ENCODE data around the gene FAN1.

FAN1 gene

DNA sequence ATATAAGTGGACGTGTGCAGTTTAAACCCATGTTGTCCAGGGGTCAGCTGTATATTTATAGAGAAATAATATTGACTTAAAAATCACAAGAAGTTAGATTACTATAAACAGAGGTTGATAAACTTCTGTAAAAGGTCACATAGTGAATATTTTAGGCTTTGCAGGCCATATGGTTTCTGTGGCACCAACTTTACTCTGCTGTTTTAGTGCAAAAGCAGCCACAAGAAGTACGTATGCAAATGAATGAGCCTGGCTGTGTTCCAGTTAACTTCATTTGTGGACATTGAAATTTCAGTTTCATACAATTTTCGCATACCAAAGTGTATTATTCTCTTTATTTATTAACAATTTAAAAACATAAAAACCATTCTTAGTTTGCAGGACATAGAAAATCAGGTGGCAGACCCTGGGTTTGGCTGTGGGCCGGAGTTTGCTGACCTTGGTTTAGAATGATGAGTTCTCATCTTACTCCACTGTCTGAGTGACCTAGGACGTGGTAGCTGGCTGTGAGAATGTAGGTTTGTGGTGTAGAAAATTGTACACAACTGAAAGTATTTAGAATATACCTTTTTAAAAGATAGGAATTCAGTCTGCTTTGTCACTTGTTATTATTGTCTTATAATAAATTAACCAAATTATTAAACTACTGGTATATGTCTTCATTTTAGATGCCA is 16.3 kb downstream of the FAN1 start:
- no peak for DNase-seq (ENCODE audit: low read depth in 2 of 2, low spot score in 1 of 2)

DNA sequence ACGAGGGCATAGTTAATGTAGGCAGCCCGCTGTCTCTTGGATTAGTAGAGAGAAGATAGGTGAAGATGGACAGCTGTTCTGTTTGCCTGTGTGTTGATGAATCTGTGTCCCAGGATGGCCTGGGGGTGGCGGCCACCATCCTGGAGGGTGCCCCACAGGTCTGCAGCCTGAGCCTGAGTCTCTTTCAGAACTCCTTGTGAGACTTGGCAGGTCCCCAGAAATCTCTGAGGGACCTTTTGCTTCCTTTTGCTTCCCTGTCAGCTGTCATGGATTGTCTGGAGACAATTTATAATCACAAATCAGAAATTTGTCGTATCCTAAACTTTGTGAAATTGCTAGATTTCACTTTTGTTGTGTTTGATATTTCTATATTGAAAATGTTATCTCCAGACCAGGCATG is 17.4 kb downstream of the FAN1 start:
- DNase-seq (ENCODE audit: low read depth in 2 of 2, low spot score in 1 of 2): no peak

GRCh38 chr15:30921781-30922479 is 18.2 kb downstream of the FAN1 start:
- no peak for DNase-seq (ENCODE audit: low read depth in 2 of 2, low spot score in 1 of 2)

GRCh38 chr15:30922480-30923311 is 19.0 kb downstream of the FAN1 start:
- no peak for DNase-seq (ENCODE audit: low read depth in 2 of 2, low spot score in 1 of 2)

- DNase-seq (ENCODE audit: low read depth in 2 of 2, low spot score in 1 of 2): no peak
Measured at GRCh38 chr15:30923429-30923828, 19.7 kb downstream of the FAN1 start.

DNA sequence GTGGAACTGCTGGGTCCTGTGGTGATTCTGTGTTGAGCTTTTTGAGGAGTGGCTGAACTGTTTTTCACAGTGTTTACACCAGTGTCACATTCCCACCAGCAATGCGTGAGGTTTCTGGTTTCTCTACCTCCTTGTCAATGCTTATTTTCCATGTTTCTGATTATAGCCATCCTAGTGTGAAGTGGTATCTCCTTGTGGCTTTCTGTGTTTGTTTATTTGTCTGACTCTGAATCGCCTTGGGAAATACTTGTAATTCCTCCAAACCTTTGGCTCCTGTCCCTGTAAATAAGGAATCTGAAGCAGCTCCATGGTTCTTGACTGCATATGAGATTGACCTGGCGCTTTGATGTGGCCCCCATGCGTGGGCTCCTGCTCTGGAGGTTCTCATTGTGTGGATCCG is 20.6 kb downstream of the FAN1 start:
- DNase-seq (ENCODE audit: low read depth in 2 of 2, low spot score in 1 of 2): no peak

DNA sequence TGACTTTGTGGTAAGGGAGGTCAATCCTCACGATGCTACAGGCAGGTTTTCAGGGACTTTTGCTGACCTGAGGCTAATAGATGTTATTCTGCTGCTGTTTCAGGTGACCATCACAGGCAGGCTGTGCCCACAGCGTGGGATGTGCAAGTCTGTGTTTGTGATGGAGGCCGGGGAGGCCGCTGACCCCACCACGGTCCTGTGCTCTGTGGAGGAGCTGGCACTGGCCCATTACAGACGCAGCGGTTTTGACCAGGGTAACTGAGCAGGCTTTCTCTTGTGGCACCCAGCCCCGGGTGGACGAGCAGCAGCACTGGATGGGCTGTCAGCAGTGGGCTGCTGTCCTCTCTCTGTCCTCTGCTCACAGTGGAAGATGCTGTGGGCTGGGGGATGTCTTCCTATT is 22.0 kb downstream of the FAN1 start:
- DNase-seq (ENCODE audit: low read depth in 2 of 2, low spot score in 1 of 2): no peak

DNA sequence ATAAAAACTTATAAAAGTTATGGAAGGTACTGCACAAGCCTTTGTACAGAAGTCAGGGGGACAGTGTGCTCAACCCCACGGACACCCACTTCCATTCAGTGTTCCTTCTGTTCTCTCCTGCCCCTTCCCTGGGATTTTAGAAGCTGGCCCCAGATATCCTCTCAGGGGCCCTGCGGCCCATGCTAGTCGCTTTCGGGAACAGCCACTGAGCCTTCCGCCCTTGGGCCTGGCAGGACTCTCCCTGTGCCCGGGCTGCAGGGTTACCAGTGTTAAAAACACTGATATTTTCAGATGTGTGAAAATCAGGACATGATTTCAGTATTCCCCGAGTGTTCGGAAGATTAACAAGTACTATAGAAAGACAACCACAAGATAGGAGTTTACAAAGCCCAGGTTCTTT is 22.4 kb downstream of the FAN1 start:
- DNase-seq (ENCODE audit: low read depth in 2 of 2, low spot score in 1 of 2): no peak

DNA sequence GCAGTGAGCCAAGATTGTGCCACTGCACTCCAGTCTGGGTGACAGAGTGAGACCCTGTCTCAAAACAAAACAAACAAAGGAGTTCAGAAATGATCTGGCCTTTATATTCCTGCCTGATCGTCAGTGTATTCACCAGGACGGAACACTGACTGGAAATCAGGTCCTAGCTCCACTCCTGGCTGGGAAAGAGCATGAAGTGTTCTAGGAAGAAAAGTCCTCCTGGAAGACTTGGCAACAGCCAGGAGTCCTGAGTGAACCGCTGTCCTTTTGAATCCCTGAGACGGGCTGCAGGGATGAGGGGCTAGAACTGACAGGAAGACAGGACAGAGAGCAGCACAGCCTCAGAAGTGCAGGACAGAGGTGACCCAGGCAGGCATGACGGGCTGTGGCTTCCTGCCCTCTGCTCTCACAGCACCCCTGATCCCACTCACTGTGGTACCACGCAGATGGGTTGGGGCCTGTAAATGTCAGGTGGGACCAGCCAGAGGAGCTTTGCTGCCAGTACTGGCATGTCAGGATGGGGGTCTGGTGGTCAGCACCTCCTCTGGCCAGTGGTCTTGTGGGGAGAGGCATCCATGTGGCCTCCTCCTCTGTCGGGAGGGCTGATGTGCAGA is 23.5 kb downstream of the FAN1 start:
- DNase-seq (ENCODE audit: low read depth in 2 of 2, low spot score in 1 of 2): no peak

DNA sequence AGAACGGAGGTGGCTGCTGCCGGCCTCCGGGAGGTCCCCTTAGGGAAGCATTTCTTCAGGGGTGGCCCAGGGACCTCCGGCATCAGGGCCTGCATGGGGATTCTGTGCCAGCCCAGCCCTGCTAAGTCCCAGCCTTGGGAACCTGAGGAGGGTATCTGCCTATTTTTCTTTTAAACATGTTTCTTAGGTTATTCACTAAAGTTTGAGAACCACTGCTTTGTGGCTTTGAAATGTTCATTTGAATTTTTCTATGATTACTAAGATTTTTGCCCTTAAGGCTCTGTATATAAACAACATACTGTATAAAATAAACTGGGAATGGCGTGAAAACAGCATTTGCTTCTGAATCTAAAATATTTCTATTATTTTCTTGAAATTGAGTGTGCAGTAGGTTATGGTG is 24.4 kb downstream of the FAN1 start:
- no peak for DNase-seq (ENCODE audit: low read depth in 2 of 2, low spot score in 1 of 2)

DNA sequence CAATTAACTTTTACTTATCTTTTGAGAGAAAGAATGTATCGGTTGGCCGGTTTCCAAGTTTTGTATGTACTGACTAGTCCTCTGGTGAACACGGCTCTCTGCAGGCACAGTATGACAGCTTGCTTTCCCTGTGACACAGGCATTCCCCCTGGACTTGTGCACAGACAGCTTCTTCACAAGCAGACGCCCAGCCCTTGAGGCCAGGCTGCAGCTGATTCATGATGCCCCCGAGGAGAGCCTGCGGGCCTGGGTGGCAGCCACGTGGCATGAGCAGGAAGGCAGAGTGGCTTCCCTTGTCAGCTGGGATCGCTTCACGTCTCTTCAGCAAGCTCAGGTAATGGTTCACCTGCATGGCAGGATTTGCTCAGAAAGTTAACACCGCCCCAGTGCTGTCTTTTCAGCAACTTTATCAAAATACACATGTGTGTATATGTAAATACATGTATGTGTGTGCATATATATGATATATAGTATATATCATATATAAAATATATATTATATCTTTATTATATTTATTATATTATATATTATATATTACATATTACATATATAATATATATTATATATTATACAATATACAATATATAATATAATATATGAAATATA is 25.5 kb downstream of the FAN1 start:
- DNase-seq (ENCODE audit: low read depth in 2 of 2, low spot score in 1 of 2): no peak

- DNase-seq (ENCODE audit: low read depth in 2 of 2, low spot score in 1 of 2): no peak
Measured at GRCh38 chr15:30929982-30930381, 26.3 kb downstream of the FAN1 start.

DNA sequence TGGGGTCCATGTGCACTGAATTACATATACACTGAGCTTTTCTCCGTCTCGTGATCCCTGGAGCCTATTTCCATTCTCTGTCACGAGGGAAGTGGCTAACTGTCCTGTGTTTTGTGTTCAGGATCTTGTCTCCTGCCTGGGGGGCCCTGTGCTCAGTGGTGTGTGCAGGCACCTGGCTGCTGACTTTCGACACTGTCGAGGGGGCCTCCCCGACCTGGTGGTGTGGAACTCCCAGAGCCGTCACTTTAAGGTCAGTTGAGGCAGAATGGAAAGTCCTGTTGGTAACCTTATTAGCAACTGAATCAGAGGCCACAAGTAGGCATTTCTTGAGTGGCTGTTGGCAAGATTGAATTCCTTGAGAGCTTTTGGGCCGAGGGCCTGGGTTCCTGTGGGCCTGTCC is 26.7 kb downstream of the FAN1 start:
- DNase-seq (ENCODE audit: low read depth in 2 of 2, low spot score in 1 of 2): no peak

DNA sequence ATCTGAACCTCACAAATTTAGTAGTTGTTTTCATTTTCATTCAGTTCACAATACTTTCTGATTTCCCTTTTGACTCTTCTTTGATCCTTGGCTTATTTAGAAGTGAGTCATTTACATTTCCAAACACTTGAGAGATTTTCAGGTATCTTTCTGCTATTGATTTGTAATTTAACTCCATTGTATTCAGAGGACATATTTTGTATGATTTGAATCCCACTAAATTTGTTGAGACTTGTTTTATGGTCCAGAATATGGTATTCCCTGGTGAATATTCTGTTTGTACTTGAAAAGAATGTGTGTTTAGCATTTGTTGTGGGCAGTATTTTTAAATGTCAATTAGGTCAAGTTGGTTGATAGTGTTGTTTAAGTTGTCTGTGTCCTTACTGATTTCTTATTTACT is 29.6 kb downstream of the FAN1 start:
- DNase-seq (ENCODE audit: low read depth in 2 of 2, low spot score in 1 of 2): no peak

DNA sequence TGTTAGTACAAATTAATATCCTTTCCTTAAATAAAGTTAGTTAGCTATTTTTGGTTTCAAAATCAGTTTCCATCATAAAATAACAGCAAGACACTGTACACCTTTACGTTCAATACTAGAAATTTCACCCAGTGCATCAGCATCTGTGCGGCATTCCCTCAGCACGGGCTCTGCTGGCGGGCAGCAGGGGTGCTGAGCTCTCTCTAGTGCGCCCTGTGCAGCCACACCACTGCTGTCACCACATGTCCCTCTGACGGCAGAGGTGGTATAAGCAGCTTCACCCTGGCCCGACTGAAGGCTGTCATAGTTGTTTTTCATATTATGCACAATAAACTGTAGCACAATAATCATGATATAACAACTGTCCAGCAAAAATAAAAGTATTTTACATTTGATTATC is 35.4 kb downstream of the FAN1 start:
- no peak for DNase-seq (ENCODE audit: low read depth in 2 of 2, low spot score in 1 of 2)

GRCh38 chr15:30940359-30940758 is 36.6 kb downstream of the FAN1 start:
- DNase-seq (ENCODE audit: low read depth in 2 of 2, low spot score in 1 of 2): no peak

GRCh38 chr15:30941520-30941919 is 37.8 kb downstream of the FAN1 start:
- DNase-seq (ENCODE audit: low read depth in 2 of 2, low spot score in 1 of 2): no peak

DNA sequence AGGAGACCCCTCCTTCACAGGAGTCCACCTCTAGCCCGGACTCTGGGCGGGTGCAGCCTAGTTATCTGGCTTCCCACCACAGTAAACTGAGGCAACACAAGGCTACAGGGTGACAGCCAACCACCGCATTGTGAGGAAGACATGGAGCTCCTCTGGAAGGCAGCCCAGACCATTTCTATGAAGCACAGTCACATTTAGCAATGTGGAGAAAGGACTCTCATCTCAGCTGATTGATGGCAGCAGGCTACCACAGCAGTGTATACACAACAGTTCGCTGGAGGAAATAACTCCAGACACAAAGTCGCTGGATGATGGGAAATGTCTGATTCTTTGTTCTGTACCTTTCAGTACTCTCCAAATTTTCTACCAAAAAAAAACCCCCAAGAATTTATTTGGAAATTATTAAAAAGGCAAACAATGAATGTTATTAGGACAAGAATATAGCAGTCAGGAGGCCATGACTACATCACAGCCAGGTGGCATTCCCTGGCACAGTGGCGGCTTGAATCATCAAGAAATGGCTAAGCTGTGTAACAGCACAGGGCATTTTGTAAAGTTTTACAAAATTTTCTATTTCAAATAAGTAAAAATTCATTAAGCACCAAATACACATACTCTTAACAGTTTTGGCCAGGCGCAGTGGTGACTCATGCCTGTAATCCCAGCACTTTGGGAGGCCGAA is 40.1 kb downstream of the FAN1 start:
- no peak for DNase-seq (ENCODE audit: low read depth in 2 of 2, low spot score in 1 of 2)

- no peak for DNase-seq (ENCODE audit: low read depth in 2 of 2, low spot score in 1 of 2)
Measured at GRCh38 chr15:30953183-30953582, 49.5 kb downstream of the FAN1 start.

DNA sequence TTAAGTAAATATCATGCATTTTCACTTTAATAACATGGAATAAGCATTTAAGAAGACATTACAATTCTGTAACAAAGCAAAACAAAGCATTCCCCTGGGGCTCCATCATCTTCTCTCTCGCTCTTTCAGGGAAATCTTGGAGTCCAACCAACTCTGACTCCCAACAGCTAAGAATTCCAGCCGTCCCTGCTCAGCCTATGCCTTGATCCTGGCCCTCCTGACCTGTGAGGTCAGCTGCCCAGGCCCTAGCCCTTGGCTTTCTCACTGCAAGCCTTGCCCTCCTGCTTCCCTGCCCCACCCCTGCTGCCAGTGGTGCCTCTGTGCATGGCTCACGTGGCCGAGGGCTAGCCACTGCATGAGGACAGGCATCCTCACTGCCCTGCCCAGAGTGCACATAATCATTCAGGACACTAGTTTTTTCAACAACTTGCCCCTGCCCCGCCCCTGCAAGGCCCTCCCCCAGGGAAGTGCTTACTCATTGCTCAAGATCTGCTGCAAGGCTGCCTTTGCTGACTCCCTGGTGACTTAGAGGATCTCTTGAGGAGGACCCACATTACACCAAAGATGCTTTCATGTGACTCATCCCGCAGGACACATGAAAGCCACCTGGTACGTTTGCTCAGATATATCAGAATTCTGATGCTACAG is 50.1 kb downstream of the FAN1 start:
- no peak for DNase-seq (ENCODE audit: low read depth in 2 of 2, low spot score in 1 of 2)

All from stimulated activated CD8-positive, alpha-beta memory T cell treated with anti-CD3 and anti-CD28 coated beads, Interleukin-4, amount 100 ng/mL, for 4 hours (primary cell).